Measurements from ENCODE around the gene GPX5. TPM values are rescaled to one million over a fixed set of nuclear protein-coding genes. Genes with fewer than 3 reads are reported as not detected.

GPX5 gene
- polyA plus RNA-seq, 6 donors from 2014 or later = not detected

- Mint-ChIP-seq H3K36me3 (no peaks in the 10 kb centered on the region), H3K4me3 (no peak overlapping the region), H3K9me3 (peaks cover 0 to 5% (median 2%) of the 10 kb centered on the region in 7 donors), H3K27me3 (peaks cover 49 to 63% (median 51%) of the 10 kb centered on the region in 3 donors), H3K4me1 (no peaks in the 10 kb centered on the region), H3K27ac (no peak overlapping the region)
- ATAC-seq (ENCODE audit: low read depth in 2 of 2) (no peak), DNase-seq (no peak)
Measured at GRCh38 chr6:28580475-28580874, 54.8 kb downstream of the GPX5 start.

GRCh38 chr6:28583463-28583862 is 57.8 kb downstream of the GPX5 start:
- ATAC-seq (ENCODE audit: low read depth in 2 of 2) (no peak), DNase-seq (no peak)
- H3K27ac Mint-ChIP-seq = no peak overlapping the region
- no peak overlapping the region for H3K4me3 Mint-ChIP-seq
- H3K4me1 Mint-ChIP-seq = peaks cover 3 to 20% (median 15%) of the 10 kb centered on the region in 3 donors
- H3K36me3 Mint-ChIP-seq = peaks cover 5 to 13% of the 10 kb centered on the region in 2 donors
- peaks cover 4 to 29% (median 21%) of the 10 kb centered on the region in 7 donors for H3K9me3 Mint-ChIP-seq
- peaks cover 62 to 66% (median 63%) of the 10 kb centered on the region in 3 donors for H3K27me3 Mint-ChIP-seq

Other genes with a start within 250 kb of the GPX5 start
- under 1 TPM in 4 of 6 donors, not detected in 2; 0.25 to 0.86 (median 0.65) TPM for gene PGBD1, start 244.3 kb upstream of the GPX5 start, polyA plus RNA-seq (ENCODE audit: low read depth in 6 of 6)
- gene ZSCAN31, start 189.7 kb upstream of the GPX5 start, polyA plus RNA-seq (ENCODE audit: low read depth in 6 of 6) = 1 to 10 TPM in 3 of 6 donors, under 1 TPM in 2, not detected in 1; 0.54 to 3.3 (median 1.5) TPM
- 1 to 10 TPM in 5 of 6 donors, under 1 TPM in 1; 0.80 to 4.8 (median 3.4) TPM for gene ZKSCAN3, start 175.9 kb upstream of the GPX5 start, polyA plus RNA-seq (ENCODE audit: low read depth in 6 of 6)
- 1 to 10 TPM; 2.3 to 6.3 (median 3.8) TPM for gene ZSCAN12, start 126.1 kb upstream of the GPX5 start, polyA plus RNA-seq (ENCODE audit: low read depth in 6 of 6)
- not detected for gene ZSCAN23, start 82.4 kb upstream of the GPX5 start, polyA plus RNA-seq (ENCODE audit: low read depth in 6 of 6)
- gene GPX6, start 10.1 kb upstream of the GPX5 start, polyA plus RNA-seq (ENCODE audit: low read depth in 6 of 6) = not detected

All from naive B cell (primary cell).